HCT116 (cell line): Measurements from ENCODE around the gene MAMSTR. TPM values are rescaled to one million over a fixed set of nuclear protein-coding genes. Genes with fewer than 3 reads are reported as not detected.

Source experiments
- ATAC-seq: fragments of 200-7000 bp; cut with Tn5 transposase; 2 replicates; pipeline ENCODE4 v1.9.1; 2020; ENCODE audit warnings: mild to moderate bottlenecking, moderate library complexity
- BruUV-seq: library from RNA; stranded (reverse); fragments of 400-500 nt; replicated peaks from 2 replicates; lab custom pipeline; 2021; lab: Mats Ljungman, UMichigan
- CTCF ChIA-PET: fragments of 300-600 bp; sonication (Branson Sonifier 250); formaldehyde crosslinking; loops from one replicate; lab custom pipeline; 2021; ENCODE audit warnings: antibody characterized with exemption; lab: Charles Lee
- POLR2A ChIA-PET: fragments of 300-600, 350-600 bp; sonication (Branson Sonifier 250); formaldehyde crosslinking; loops from one replicate; lab custom pipeline; 2021; ENCODE audit warnings: antibody characterized with exemption; lab: Charles Lee
- RAD21 ChIA-PET, 2 experiments: fragments of 300-600 bp; sonication (Branson Sonifier 250); formaldehyde crosslinking; loops; one replicate each; lab custom pipeline; 2023; ENCODE audit warnings: low total read pairs in 2 of 2; ENCODE audit not compliant: uncharacterized antibody in 2 of 2, unreplicated experiment in 2 of 2, low non-redundant PET in 1 of 2; lab: Charles Lee
- DNase-seq: peaks from one replicate; pipeline ENCODE4 v3.0.0-alpha.2; 2010; ENCODE audit warnings: low read depth, low spot score
- H2AFZ ChIP-seq: fragments of 200-600 bp; shearing (Covaris generic), sonication (generic); 2 replicates; pipeline ENCODE4 v1.6.1; 2017; ENCODE audit warnings: low read depth, mixed run types, mixed read lengths, antibody characterized with exemption, low read length; ENCODE audit not compliant: poor library complexity, severe bottlenecking
- H3K27ac ChIP-seq: 2 replicates; pipeline ENCODE4 v1.5.1; 2012; ENCODE audit warnings: low read depth, low read length
- H3K27me3 ChIP-seq: fragments of 200-600 bp; sonication (generic); 2 replicates; pipeline ENCODE4 v1.6.1; 2016; ENCODE audit warnings: mixed run types, low read length, mixed read lengths; ENCODE audit not compliant: insufficient read depth
- H3K36me3 ChIP-seq, 2 experiments: fragments of 200-500 bp in 1 of 2; fragments of 200-600 bp in 1 of 2; sonication (Bioruptor generic) in 1 of 2; sonication (generic) in 1 of 2; 2 replicates each; pipeline versions ENCODE4 v1.5.1 to v1.6.1; 2014 to 2016; ENCODE audit warnings: low read length in 2 of 2, inconsistent platforms in 1 of 2, mixed read lengths in 1 of 2, mixed run types in 1 of 2; ENCODE audit not compliant: insufficient read depth in 2 of 2, control insufficient read depth in 1 of 2
- H3K4me1 ChIP-seq, 2 experiments: fragments of 200-600 bp in 1 of 2; sonication (generic) in 1 of 2; 2 replicates each; pipeline versions ENCODE4 v1.5.1 to v1.6.1; 2012 to 2017; ENCODE audit warnings: low read length in 2 of 2, inconsistent platforms in 1 of 2, mild to moderate bottlenecking in 1 of 2, mixed read lengths in 1 of 2, mixed run types in 1 of 2, moderate library complexity in 1 of 2; ENCODE audit not compliant: insufficient read depth in 2 of 2, control insufficient read depth in 1 of 2
- H3K4me2 ChIP-seq: fragments of 200-600 bp; sonication (generic); 2 replicates; pipeline ENCODE4 v1.6.1; 2017; ENCODE audit warnings: mixed run types, low read length, mixed read lengths
- H3K4me3 ChIP-seq, 2 experiments: fragments of 200-600 bp in 1 of 2; sonication (generic) in 1 of 2; replicated peaks in 1 of 2; 2 replicates each; pipeline ENCODE4 v1.5.1; 2011 to 2016; ENCODE audit warnings: low read length in 2 of 2, control low read depth in 1 of 2, low read depth in 1 of 2, mild to moderate bottlenecking in 1 of 2, mixed read lengths in 1 of 2, mixed run types in 1 of 2
- H3K79me2 ChIP-seq: fragments of 200-600 bp; sonication (generic); 2 replicates; pipeline ENCODE4 v1.6.1; 2017; ENCODE audit warnings: mild to moderate bottlenecking, mixed run types, low read length, moderate library complexity, mixed read lengths; ENCODE audit not compliant: insufficient read depth
- H3K9ac ChIP-seq: fragments of 200-600 bp; sonication (generic); 2 replicates; pipeline ENCODE4 v1.6.1; 2016; ENCODE audit warnings: low read length, mixed read lengths
- H3K9me2 ChIP-seq: fragments of 200-600 bp; sonication (generic), shearing (Covaris generic); 2 replicates; pipeline ENCODE4 v1.6.1; 2017; ENCODE audit warnings: mixed run types, mild to moderate bottlenecking, moderate library complexity; ENCODE audit not compliant: insufficient read depth
- H3K9me3 ChIP-seq, 2 experiments: fragments of 200-500 bp in 1 of 2; fragments of 200-600 bp in 1 of 2; sonication (Bioruptor generic) in 1 of 2; sonication (generic) in 1 of 2; 2 replicates each; pipeline ENCODE4 v1.6.1; 2014 to 2017; ENCODE audit warnings: low read length in 2 of 2, mixed read lengths in 2 of 2, inconsistent platforms in 1 of 2, low read depth in 1 of 2, mild to moderate bottlenecking in 1 of 2, mixed run types in 1 of 2, moderate library complexity in 1 of 2; ENCODE audit not compliant: control insufficient read depth in 1 of 2, insufficient read depth in 1 of 2
- H4K20me1 ChIP-seq: fragments of 200-600 bp; sonication (generic), shearing (Covaris generic); 2 replicates; pipeline ENCODE4 v1.6.1; 2017; ENCODE audit warnings: mixed run types, mild to moderate bottlenecking, moderate library complexity; ENCODE audit not compliant: insufficient read depth
- ATF3 ChIP-seq: IDR thresholded peaks from 2 replicates; pipeline ENCODE4 v1.6.1; 2012
- CBX3 ChIP-seq: IDR thresholded peaks from 2 replicates; pipeline ENCODE4 v1.6.1; 2012; ENCODE audit warnings: low read depth
- CTCF ChIP-seq, 3 experiments: fragments of 200-600 bp in 1 of 3; sonication (generic) in 1 of 3; IDR thresholded peaks in 2 of 3; conservative IDR thresholded peaks in 1 of 3; 2 replicates each; pipeline ENCODE4 v1.5.1; 2012 to 2017; ENCODE audit warnings: low read depth in 2 of 3, low read length in 2 of 3, antibody characterized with exemption in 1 of 3, borderline replicate concordance in 1 of 3, control low read depth in 1 of 3, mild to moderate bottlenecking in 1 of 3, mixed read lengths in 1 of 3, mixed run types in 1 of 3, moderate library complexity in 1 of 3; ENCODE audit not compliant: insufficient read depth in 1 of 3
- EGR1 ChIP-seq: IDR thresholded peaks from 2 replicates; pipeline ENCODE4 v1.6.1; 2012; ENCODE audit warnings: low read depth
- ELF1 ChIP-seq: IDR thresholded peaks from 2 replicates; pipeline ENCODE4 v1.6.1; 2012; ENCODE audit warnings: low read depth, borderline replicate concordance
- EZH2 ChIP-seq: fragments of 200-600 bp; sonication (generic); IDR thresholded peaks from 2 replicates; pipeline ENCODE4 v1.6.1; 2017; ENCODE audit warnings: antibody characterized with exemption, mixed run types
- EZH2phosphoT487 ChIP-seq: fragments of 200-600 bp; IDR thresholded peaks from 2 replicates; pipeline ENCODE4 v1.6.1; 2018; ENCODE audit warnings: antibody characterized with exemption, borderline replicate concordance
- FOSL1 ChIP-seq: IDR thresholded peaks from 2 replicates; pipeline ENCODE4 v1.6.1; 2012; ENCODE audit warnings: low read depth
- POLR2AphosphoS5 ChIP-seq: IDR thresholded peaks from 2 replicates; pipeline ENCODE4 v1.6.1; 2011; ENCODE audit warnings: mild to moderate bottlenecking, low read depth, low read length, moderate library complexity
- REST ChIP-seq: IDR thresholded peaks from 2 replicates; pipeline ENCODE4 v1.6.1; 2012; ENCODE audit warnings: low read depth
- SRF ChIP-seq: IDR thresholded peaks from 2 replicates; pipeline ENCODE4 v1.6.1; 2012; ENCODE audit warnings: low read depth
- TCF7L2 ChIP-seq: IDR thresholded peaks from 2 replicates; pipeline ENCODE4 v1.7.0; 2011; ENCODE audit warnings: borderline replicate concordance, inconsistent platforms; ENCODE audit not compliant: insufficient read depth, insufficient read length; ENCODE audit errors: extremely low read depth
- ZNF274 ChIP-seq: fragments of 200-500 bp; sonication (Bioruptor generic); IDR thresholded peaks from 2 replicates; pipeline ENCODE4 v1.6.1; 2014; ENCODE audit warnings: mild to moderate bottlenecking, low read depth, low read length, inconsistent platforms
- intact Hi-C: fragments of 100-400 bp; cut with micrococcal nuclease; formaldehyde crosslinking; loops from 2 replicates; pipeline ENCODE4 v1.10.0; 2022
- total RNA-seq: library from RNA; stranded (reverse); gene quantifications from one replicate; pipeline ENCODE4 v1.2.1, GENCODE V29; 2021; ENCODE audit not compliant: unreplicated experiment

The MAMSTR gene
- total RNA-seq, 1 experiment from 2014 or later, result 1.3 TPM

- Histone ChIP-seq H3K9ac (no peak overlapping the region), H4K20me1 (no peaks in the 10 kb centered on the region), H3K4me2 (no peak overlapping the region), H3K9me2 (no peaks in the 10 kb centered on the region), H3K79me2 (no peaks in the 10 kb centered on the region), H3K4me3 (no peak overlapping the region), H3K27me3 (no peaks in the 10 kb centered on the region), H3K27ac (no peak overlapping the region), H3K36me3 (no peaks in the 10 kb centered on the region), H2AFZ (no peak overlapping the region), H3K9me3 (no peaks in the 10 kb centered on the region), H3K4me1 (peaks cover 13 to 25% of the 10 kb centered on the region in 2 experiments)
- TF ChIP-seq ELF1 (no peak), ZNF274 (no peak), CTCF (IDR thresholded peaks at IDR 0.05 in 2 of 3, conservative IDR thresholded peaks at IDR 0.05 in 1 of 3; ENCODE audit: borderline replicate concordance in 1 of 3, insufficient read depth in 1 of 3, low read depth in 2 of 3, low read length in 2 of 3) (no peak), REST (no peak), CBX3 (no peak), SRF (no peak), EZH2phosphoT487 (no peak), POLR2AphosphoS5 (no peak), EZH2 (no peak), TCF7L2 (no peak), EGR1 (no peak), FOSL1 (no peak), ATF3 (no peak)
- ChIA-PET CTCF (interaction anchor here (3.0 to 3.1 kb wide), 2 partner anchors 20 to 62 kb away, joined by 12 to 16 read pairs; partner anchors contain the start of gene FUT2), RAD21 (no interaction called here), POLR2A (interaction anchor here (1.4 kb wide), 1 partner anchor 19 kb away, joined by 3 read pairs; the partner anchor contains the start of gene FUT2)
- no peak for DNase-seq
- no TSS peak for BruUV-seq
- intact Hi-C loops, result no loop called here
- ATAC-seq, result no peak
These were observed 43.0 kb downstream of the MAMSTR start for GRCh38 chr19:48676487-48676886.
